ENCODE data around the gene MEAF6. TPM values are rescaled to one million over a fixed set of nuclear protein-coding genes. Genes with fewer than 3 reads are reported as not detected.

MEAF6 gene
- total RNA-seq, 2 donors from 2014 or later: 50.4 to 51.7 TPM

DNA sequence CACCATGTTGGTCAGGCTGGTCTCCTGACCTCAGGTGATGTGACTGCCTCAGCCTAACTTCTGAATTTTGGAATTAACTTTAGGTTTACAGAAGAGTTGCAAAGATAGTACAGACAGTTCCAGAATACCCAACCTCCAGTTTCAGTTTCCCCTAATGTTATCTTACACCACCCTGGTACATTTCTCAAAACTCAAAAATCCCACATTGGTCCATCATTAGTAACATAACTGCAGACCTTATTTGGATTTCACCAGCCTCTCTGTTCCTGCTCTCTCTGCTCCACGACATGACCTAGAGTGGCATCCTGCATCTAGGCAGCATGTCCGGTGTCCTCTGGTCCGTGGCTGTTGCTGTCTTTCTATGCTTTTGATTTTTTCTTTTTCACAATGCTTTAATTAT lies 45.2 kb downstream of the MEAF6 start:
- Mint-ChIP-seq H3K4me3 (no peak overlapping the region), H3K4me1 (peaks cover 16% of the 10 kb centered on the region), H3K9me3 (no peaks in the 10 kb centered on the region), H3K27me3 (ENCODE audit: insufficient read depth) (peaks cover 22% of the 10 kb centered on the region), H3K36me3 (ENCODE audit: low read depth) (no peaks in the 10 kb centered on the region), H3K27ac (no peak overlapping the region)
- Histone ChIP-seq H3K36me3 (ENCODE audit: control insufficient read depth, insufficient read depth, low read length) (no peaks in the 10 kb centered on the region), H3K4me3 (ENCODE audit: low read length) (no peak overlapping the region), H3K9ac (ENCODE audit: extremely low read depth, low read length, poor library complexity, severe bottlenecking) (no peak overlapping the region), H3K27ac (ENCODE audit: low read depth, low read length) (no peak overlapping the region), H3K9me3 (ENCODE audit: control insufficient read depth, low read length) (no peaks in the 10 kb centered on the region), H3K4me1 (ENCODE audit: control insufficient read depth, insufficient read depth, low read length) (peaks cover 7% of the 10 kb centered on the region), H3K27me3 (ENCODE audit: control insufficient read depth, insufficient read depth, low read length, poor library complexity, severe bottlenecking) (peaks cover 18% of the 10 kb centered on the region)
- 81 to 87% methylated on average over 3 of the region's 3 CpGs for WGBS, 2 experiments (ENCODE audit: insufficient coverage in 1 of 2, insufficient read length in 1 of 2)
- DNase-seq: no peak
- TF ChIP-seq, protein P1, sequence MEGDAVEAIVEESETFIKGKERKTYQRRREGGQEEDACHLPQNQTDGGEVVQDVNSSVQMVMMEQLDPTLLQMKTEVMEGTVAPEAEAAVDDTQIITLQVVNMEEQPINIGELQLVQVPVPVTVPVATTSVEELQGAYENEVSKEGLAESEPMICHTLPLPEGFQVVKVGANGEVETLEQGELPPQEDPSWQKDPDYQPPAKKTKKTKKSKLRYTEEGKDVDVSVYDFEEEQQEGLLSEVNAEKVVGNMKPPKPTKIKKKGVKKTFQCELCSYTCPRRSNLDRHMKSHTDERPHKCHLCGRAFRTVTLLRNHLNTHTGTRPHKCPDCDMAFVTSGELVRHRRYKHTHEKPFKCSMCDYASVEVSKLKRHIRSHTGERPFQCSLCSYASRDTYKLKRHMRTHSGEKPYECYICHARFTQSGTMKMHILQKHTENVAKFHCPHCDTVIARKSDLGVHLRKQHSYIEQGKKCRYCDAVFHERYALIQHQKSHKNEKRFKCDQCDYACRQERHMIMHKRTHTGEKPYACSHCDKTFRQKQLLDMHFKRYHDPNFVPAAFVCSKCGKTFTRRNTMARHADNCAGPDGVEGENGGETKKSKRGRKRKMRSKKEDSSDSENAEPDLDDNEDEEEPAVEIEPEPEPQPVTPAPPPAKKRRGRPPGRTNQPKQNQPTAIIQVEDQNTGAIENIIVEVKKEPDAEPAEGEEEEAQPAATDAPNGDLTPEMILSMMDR (conservative IDR thresholded peaks at IDR 0.05): no peak

DNA sequence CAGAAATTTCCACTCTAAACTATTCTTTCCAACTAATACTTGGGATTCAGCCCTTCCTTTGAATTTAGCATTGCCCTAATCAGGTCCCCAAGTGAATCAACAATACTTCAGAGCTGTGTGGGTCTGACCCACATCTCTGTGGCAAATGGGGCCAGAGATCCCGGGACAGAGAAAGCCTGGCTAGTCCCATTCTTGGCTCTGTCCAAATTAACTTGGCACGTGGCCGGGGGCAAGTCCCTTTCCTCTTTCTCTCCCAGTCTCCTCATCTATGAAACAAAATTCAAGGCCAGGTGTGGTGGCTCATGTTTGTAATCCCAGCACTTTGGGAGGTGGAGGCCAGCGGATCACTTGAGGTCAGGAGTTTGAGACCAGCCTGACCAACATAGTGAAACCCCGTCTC lies 46.5 kb downstream of the MEAF6 start:
- DNase-seq: no peak
- Mint-ChIP-seq H3K4me1 (peaks cover 9% of the 10 kb centered on the region), H3K27ac (no peak overlapping the region), H3K36me3 (ENCODE audit: low read depth) (no peaks in the 10 kb centered on the region), H3K4me3 (no peak overlapping the region), H3K9me3 (no peaks in the 10 kb centered on the region), H3K27me3 (ENCODE audit: insufficient read depth) (peaks cover 12% of the 10 kb centered on the region)
- no peaks in the 10 kb centered on the region for H3K36me3 ChIP-seq (ENCODE audit: control insufficient read depth, insufficient read depth, low read length)
- H3K4me1 ChIP-seq (ENCODE audit: control insufficient read depth, insufficient read depth, low read length): peaks cover 7% of the 10 kb centered on the region
- H3K27me3 ChIP-seq (ENCODE audit: control insufficient read depth, insufficient read depth, low read length, poor library complexity, severe bottlenecking): peaks cover 8% of the 10 kb centered on the region
- H3K4me3 ChIP-seq (ENCODE audit: low read length): no peak overlapping the region
- TF ChIP-seq, protein P1 (conservative IDR thresholded peaks at IDR 0.05): no peak
- no peaks in the 10 kb centered on the region for H3K9me3 ChIP-seq (ENCODE audit: control insufficient read depth, low read length)
- WGBS, 2 experiments (ENCODE audit: insufficient coverage in 1 of 2, insufficient read length in 1 of 2): 95 to 100% methylated on average over 2 to 5 of the region's 5 CpGs
- no peak overlapping the region for H3K9ac ChIP-seq (ENCODE audit: extremely low read depth, low read length, poor library complexity, severe bottlenecking)
- H3K27ac ChIP-seq (ENCODE audit: low read depth, low read length): no peak overlapping the region

DNA sequence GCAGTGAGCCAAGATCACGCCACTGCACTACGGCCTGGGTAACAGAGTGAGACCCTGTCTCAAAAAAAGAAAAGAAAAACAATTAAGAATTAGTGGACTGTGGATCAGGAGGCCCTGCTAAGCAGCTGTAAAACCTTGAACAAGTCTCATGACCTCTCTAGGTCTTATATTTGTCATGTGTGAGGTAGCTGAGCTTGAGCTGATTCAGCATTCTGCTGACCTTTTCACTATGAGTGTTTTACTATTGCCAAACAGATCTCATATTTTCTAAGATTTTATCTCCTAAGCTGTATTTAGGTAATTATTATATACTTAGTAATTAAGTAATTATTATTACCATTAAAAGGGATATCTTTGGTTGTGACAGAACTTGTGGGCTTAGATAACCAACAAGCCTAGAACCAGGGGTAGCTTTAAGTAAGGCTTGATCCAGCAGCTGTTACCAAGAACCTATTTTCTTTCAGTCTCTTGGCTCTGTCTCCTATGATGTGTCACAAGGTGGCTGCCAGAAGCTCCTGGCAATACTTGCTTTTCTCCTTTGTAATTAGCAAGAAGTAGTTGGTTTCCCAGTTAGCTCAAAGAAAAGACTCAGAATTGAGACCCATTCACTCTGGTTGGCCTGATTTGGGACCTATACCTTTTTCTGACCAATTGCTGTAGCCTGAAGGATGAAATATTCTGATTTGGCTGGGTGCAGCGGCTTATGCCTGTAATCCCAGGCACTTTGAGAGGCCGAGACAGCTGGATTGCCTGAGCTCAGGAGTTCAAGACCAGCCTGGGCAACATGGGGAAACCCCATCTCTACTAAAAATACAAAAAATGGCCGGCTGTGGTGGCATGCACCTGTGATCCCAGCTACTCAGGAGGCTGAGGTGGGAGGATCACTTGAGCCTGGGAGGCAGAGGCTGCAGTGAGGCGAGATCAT lies 48.7 kb downstream of the MEAF6 start:
- TF ChIP-seq, protein P1 (conservative IDR thresholded peaks at IDR 0.05): no peak
- H3K4me1 ChIP-seq (ENCODE audit: control insufficient read depth, insufficient read depth, low read length): no peaks in the 10 kb centered on the region
- WGBS, 2 experiments (ENCODE audit: insufficient coverage in 1 of 2, insufficient read length in 1 of 2): 89% methylated on average over 5 to 6 of the region's 6 CpGs

More for the DNA sequence above, 48.7 kb downstream of the MEAF6 start:
- no peaks in the 10 kb centered on the region for H3K36me3 Mint-ChIP-seq (ENCODE audit: low read depth)
- peaks cover 1% of the 10 kb centered on the region for H3K4me1 Mint-ChIP-seq
- Histone ChIP-seq H3K9ac (ENCODE audit: extremely low read depth, low read length, poor library complexity, severe bottlenecking) (no peak overlapping the region), H3K36me3 (ENCODE audit: control insufficient read depth, insufficient read depth, low read length) (no peaks in the 10 kb centered on the region), H3K9me3 (ENCODE audit: control insufficient read depth, low read length) (no peaks in the 10 kb centered on the region), H3K27ac (ENCODE audit: low read depth, low read length) (no peak overlapping the region), H3K4me3 (ENCODE audit: low read length) (no peak overlapping the region), H3K27me3 (ENCODE audit: control insufficient read depth, insufficient read depth, low read length, poor library complexity, severe bottlenecking) (no peaks in the 10 kb centered on the region)
- no peaks in the 10 kb centered on the region for H3K9me3 Mint-ChIP-seq
- H3K4me3 Mint-ChIP-seq: no peak overlapping the region
- no peaks in the 10 kb centered on the region for H3K27me3 Mint-ChIP-seq (ENCODE audit: insufficient read depth)
- DNase-seq: no peak
- H3K27ac Mint-ChIP-seq: no peak overlapping the region

All from endodermal cell (in vitro differentiated cells).